Measurements from ENCODE around the gene ALS2CL. TPM values are rescaled to one million over a fixed set of nuclear protein-coding genes. Genes with fewer than 3 reads are reported as not detected.

Gene ALS2CL
- total RNA-seq, 4 donors from 2014 or later: 4.8 to 10.4 (median 9.6) TPM

DNA sequence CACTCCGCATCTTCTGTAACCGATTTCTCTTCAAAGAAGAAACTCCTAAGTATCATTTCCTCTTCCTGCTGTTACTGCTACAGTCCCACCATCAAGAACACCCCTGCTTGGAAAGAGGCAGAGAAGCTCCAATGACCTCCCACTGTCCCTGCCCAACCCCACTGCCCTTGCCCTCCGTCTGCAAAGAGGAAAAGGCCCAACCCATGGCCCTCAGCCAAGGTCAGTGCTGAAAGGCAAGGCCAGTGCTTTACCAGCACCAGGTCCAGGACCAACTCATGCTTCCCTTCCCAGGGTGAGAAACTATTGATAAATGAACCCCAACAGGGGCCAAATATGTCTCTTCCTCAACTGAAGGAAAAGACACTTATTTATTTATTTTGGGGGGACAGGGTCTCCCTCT is 58.6 kb downstream of the ALS2CL start:
- peaks cover 0 to 9% (median 0%) of the 10 kb centered on the region in 3 donors for H3K9me3 ChIP-seq
- no peak for TF ChIP-seq EP300 (IDR thresholded peaks at IDR 0.05)
- TF ChIP-seq, protein P1, sequence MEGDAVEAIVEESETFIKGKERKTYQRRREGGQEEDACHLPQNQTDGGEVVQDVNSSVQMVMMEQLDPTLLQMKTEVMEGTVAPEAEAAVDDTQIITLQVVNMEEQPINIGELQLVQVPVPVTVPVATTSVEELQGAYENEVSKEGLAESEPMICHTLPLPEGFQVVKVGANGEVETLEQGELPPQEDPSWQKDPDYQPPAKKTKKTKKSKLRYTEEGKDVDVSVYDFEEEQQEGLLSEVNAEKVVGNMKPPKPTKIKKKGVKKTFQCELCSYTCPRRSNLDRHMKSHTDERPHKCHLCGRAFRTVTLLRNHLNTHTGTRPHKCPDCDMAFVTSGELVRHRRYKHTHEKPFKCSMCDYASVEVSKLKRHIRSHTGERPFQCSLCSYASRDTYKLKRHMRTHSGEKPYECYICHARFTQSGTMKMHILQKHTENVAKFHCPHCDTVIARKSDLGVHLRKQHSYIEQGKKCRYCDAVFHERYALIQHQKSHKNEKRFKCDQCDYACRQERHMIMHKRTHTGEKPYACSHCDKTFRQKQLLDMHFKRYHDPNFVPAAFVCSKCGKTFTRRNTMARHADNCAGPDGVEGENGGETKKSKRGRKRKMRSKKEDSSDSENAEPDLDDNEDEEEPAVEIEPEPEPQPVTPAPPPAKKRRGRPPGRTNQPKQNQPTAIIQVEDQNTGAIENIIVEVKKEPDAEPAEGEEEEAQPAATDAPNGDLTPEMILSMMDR (IDR thresholded peaks at IDR 0.05): no peak
- H3K27ac ChIP-seq: no peak overlapping the region
- no peak overlapping the region for H3K4me3 ChIP-seq
- 66 to 69% methylated on average over 3 of the region's 3 CpGs for WGBS, 2 donors (ENCODE audit: low coverage in 1 of 2)
- no peaks in the 10 kb centered on the region for H3K36me3 ChIP-seq
- H3K27me3 ChIP-seq: no peaks in the 10 kb centered on the region
- H3K4me1 ChIP-seq: peaks cover 0 to 7% (median 2%) of the 10 kb centered on the region in 3 donors
- ATAC-seq: no peak

DNA sequence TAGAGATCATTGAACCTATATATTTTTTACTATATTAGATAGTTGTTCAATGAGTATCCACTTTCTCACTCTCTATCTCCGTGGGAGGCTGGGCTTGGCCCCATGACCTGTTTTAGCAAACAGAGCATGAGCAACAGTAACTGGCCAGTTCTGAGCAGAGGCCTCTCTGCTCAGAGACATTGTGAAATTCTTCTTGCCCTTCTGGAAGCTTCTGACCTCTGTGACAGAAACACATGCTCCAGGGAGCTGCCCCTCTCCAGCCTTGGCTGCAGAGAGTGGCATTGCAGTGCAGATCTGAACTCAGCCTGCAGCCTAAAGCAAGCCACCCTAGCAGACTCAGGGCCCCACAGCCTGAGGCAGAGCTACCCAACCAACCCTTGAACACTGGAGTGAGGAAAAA is 60.7 kb downstream of the ALS2CL start:
- no peak for TF ChIP-seq POLR2AphosphoS5 (IDR thresholded peaks at IDR 0.05)
- no peak for TF ChIP-seq EP300 (IDR thresholded peaks at IDR 0.05)
- TF ChIP-seq POLR2A (IDR thresholded peaks at IDR 0.05): no peak
- TF ChIP-seq, protein P1 (IDR thresholded peaks at IDR 0.05): no peak
- WGBS, 2 donors (ENCODE audit: low coverage in 1 of 2): 54% methylated on average over 1 of the region's 1 CpG; no CpG with 5 or more reads in 1 of the 2 donors
- Histone ChIP-seq H3K27ac (no peak overlapping the region), H3K36me3 (no peaks in the 10 kb centered on the region), H3K9me3 (no peaks in the 10 kb centered on the region), H3K4me1 (peaks cover 0 to 21% (median 14%) of the 10 kb centered on the region in 3 donors), H3K27me3 (no peaks in the 10 kb centered on the region), H3K4me3 (no peak overlapping the region)
- ATAC-seq: no peak

DNA sequence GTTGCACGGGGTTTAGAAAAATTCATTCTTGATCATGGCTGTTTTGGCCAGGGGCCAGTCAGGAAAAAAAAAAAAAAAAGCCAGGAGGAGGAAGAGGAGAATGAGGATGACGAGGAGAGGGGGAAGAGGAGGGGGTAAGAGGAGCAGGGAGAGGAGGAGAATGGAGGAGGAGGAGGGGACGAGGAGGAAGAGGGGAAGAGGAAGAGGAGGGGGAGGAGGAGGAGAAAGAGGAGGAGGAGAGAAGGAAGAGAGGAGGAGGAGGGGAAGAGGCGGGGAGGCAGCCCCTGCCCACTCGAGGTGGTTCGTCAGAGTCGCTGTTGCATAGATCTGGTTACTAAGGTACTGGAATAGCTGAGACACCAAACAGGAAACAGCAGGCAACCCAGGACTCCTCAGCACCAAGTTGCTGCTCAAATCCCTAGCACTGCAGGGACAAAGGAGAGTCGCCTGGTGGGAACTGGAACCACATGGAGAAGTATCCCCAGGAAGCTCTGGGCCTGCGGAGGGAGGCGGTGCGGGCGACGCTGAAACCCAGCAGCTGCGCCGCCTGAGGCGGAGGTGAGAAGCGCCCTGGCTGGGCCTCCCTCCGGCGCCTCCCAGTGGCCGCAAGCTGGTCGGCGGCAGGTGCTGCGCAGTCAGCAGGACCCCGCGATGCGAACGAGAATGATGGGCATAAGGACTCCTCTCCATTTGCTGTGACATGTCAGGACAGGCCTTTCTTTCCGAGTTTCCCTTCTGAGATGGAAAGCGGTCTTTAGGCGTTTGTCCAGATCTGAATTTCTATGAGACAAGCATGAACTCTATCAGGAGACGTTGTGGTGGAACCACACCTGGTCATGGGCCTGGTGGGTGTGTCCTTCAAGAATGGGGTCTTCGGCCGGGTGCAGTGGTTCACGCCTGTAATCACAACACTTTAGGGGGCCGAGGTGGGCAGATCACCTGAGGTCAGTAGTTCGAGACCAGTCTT is 63.6 kb downstream of the ALS2CL start:
- Histone ChIP-seq H3K4me1 (peaks cover 0 to 21% (median 14%) of the 10 kb centered on the region in 3 donors), H3K27ac (peak overlapping the region in 3 of 4 donors; percentile 67 to 76 (median 67)), H3K36me3 (no peaks in the 10 kb centered on the region), H3K27me3 (peaks cover 5% of the 10 kb centered on the region), H3K9me3 (no peaks in the 10 kb centered on the region), H3K4me3 (peak overlapping the region; percentile 1 to 42)
- TF ChIP-seq EP300 (IDR thresholded peaks at IDR 0.05): no peak
- TF ChIP-seq, protein P1 (IDR thresholded peaks at IDR 0.05): peak; percentile 94 to 95 (median 94)
- peak; percentile 93 for ATAC-seq
- 0 to 15% methylated on average over 6 to 12 of the region's 36 CpGs for WGBS, 2 donors (ENCODE audit: low coverage in 1 of 2)

DNA sequence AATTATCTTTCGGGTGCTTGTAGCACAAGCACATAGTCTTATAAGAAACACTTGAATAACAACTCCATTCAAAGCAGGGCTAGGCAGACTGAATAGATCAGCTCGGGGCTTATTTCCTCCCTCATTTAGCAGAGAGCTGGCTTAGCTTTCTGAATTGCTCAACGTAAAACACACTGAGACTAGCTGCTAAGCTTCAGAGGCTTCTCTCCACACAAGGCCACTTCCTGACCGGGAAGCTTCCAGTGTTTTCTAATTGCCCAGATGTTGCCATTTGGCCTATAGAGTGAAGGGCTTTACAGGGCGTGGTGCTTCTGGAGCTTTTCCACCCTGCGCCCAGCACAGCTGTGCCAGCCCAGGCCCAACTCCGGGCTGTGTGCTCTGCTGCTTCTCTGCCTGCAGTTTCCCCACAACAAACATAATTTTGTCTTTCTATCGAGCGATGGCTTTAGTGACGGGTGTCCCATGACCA is 64.5 kb downstream of the ALS2CL start:
- ATAC-seq: peak; percentile 41
- Histone ChIP-seq H3K27me3 (peaks cover 14% of the 10 kb centered on the region), H3K4me3 (peak overlapping the region in 1 of 2 donors; percentile 42), H3K36me3 (no peaks in the 10 kb centered on the region), H3K9me3 (no peaks in the 10 kb centered on the region), H3K4me1 (peaks cover 0 to 21% (median 14%) of the 10 kb centered on the region in 3 donors), H3K27ac (peak overlapping the region in 3 of 4 donors; percentile 67 to 76 (median 70))
- 31 to 72% methylated on average over 3 to 7 of the region's 10 CpGs for WGBS, 2 donors (ENCODE audit: low coverage in 1 of 2)
- TF ChIP-seq, protein P1 (IDR thresholded peaks at IDR 0.05): no peak
- TF ChIP-seq POLR2AphosphoS5 (IDR thresholded peaks at IDR 0.05) (no peak), POLR2A (IDR thresholded peaks at IDR 0.05) (no peak), EP300 (IDR thresholded peaks at IDR 0.05) (no peak)

Data from gastroesophageal sphincter (tissue), 4 donors.